ENCODE data around the gene CREBL2.
"Not testable (repeated sequence)": the region's sequence is repeated elsewhere in the genome, so short reads cannot be mapped to it uniquely, and the experiment has no call there.

Gene CREBL2

DNA sequence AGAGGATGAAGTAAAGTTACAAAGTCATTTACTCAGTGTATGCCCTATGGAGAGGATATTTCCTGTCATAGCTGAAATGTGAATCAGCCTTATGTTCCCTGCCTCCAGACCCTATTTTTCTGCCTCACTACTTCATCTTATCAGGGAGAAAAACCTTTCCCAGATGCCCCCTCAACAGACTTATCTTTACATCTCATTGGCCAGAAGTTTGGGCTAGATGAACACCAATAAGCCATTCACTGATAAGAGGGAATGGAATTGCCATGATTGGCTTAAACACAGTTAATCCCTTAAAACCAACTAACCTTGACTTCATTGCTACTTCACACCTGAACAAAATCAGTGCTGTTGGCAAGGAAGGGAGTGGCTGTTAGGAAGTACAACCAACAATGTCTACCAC, 40.1 kb downstream of the CREBL2 start:
- H3K9me3 ChIP-seq (ENCODE audit: low read length) = peaks cover 19% of the 10 kb centered on the region
- no peaks in the 10 kb centered on the region for H4K20me1 ChIP-seq (ENCODE audit: insufficient read depth, low read length)
- no peak for TF ChIP-seq EZH2 (IDR thresholded peaks at IDR 0.05; ENCODE audit: borderline replicate concordance, low read length)
- TF ChIP-seq CTCF (IDR thresholded peaks at IDR 0.05; ENCODE audit: low read length) = no peak

GRCh38 chr12:12652704-12653103, 41.0 kb downstream of the CREBL2 start:
- H3K36me3 ChIP-seq (ENCODE audit: insufficient read depth, low read length); H3K9me2 ChIP-seq (ENCODE audit: low read depth, low read length); H2AFZ ChIP-seq (ENCODE audit: low read length); H3K4me2 ChIP-seq (ENCODE audit: low read length); H3K79me2 ChIP-seq (ENCODE audit: insufficient read depth, low read length); H3K4me3 ChIP-seq (ENCODE audit: low read depth, low read length, poor library complexity, severe bottlenecking); H4K20me1 ChIP-seq (ENCODE audit: insufficient read depth, low read length); H3K27me3 ChIP-seq (ENCODE audit: insufficient read depth, low read length); H3F3A ChIP-seq (ENCODE audit: insufficient read depth, low read length); H3K9ac ChIP-seq (ENCODE audit: low read length); H3K27ac ChIP-seq (ENCODE audit: low read depth, low read length, poor library complexity, severe bottlenecking): not testable (repeated sequence)
- Histone ChIP-seq H3K9me3 (ENCODE audit: low read length) (peaks cover 19% of the 10 kb centered on the region), H3K4me1 (ENCODE audit: insufficient read depth, low read length, severe bottlenecking) (peaks cover 12% of the 10 kb centered on the region)

More for the DNA sequence above, 40.1 kb downstream of the CREBL2 start:
- no peaks in the 10 kb centered on the region for H3K79me2 ChIP-seq (ENCODE audit: insufficient read depth, low read length)
- H3K9me2 ChIP-seq (ENCODE audit: low read depth, low read length) = no peaks in the 10 kb centered on the region
- H3K4me3 ChIP-seq (ENCODE audit: low read depth, low read length, poor library complexity, severe bottlenecking) = no peak overlapping the region
- no peak overlapping the region for H3K4me2 ChIP-seq (ENCODE audit: low read length)
- H3F3A ChIP-seq (ENCODE audit: insufficient read depth, low read length) = no peaks in the 10 kb centered on the region
- no peaks in the 10 kb centered on the region for H3K36me3 ChIP-seq (ENCODE audit: insufficient read depth, low read length)
- no peak overlapping the region for H3K27ac ChIP-seq (ENCODE audit: low read depth, low read length, poor library complexity, severe bottlenecking)
- H2AFZ ChIP-seq (ENCODE audit: low read length) = no peak overlapping the region
- no peak overlapping the region for H3K9ac ChIP-seq (ENCODE audit: low read length)
- peaks cover 12% of the 10 kb centered on the region for H3K4me1 ChIP-seq (ENCODE audit: insufficient read depth, low read length, severe bottlenecking)
- no peaks in the 10 kb centered on the region for H3K27me3 ChIP-seq (ENCODE audit: insufficient read depth, low read length)

- no peaks in the 10 kb centered on the region for H3K36me3 ChIP-seq (ENCODE audit: insufficient read depth, low read length)
- H4K20me1 ChIP-seq (ENCODE audit: insufficient read depth, low read length) = no peaks in the 10 kb centered on the region
- no peak overlapping the region for H3K4me3 ChIP-seq (ENCODE audit: low read depth, low read length, poor library complexity, severe bottlenecking)
- H3K4me1 ChIP-seq (ENCODE audit: insufficient read depth, low read length, severe bottlenecking) = peaks cover 12% of the 10 kb centered on the region
- no peaks in the 10 kb centered on the region for H3K79me2 ChIP-seq (ENCODE audit: insufficient read depth, low read length)
- TF ChIP-seq EZH2 (IDR thresholded peaks at IDR 0.05; ENCODE audit: borderline replicate concordance, low read length) (no peak), CTCF (IDR thresholded peaks at IDR 0.05; ENCODE audit: low read length) (no peak)
- H3F3A ChIP-seq (ENCODE audit: insufficient read depth, low read length) = no peaks in the 10 kb centered on the region
- H3K9me2 ChIP-seq (ENCODE audit: low read depth, low read length) = no peaks in the 10 kb centered on the region
- H3K27me3 ChIP-seq (ENCODE audit: insufficient read depth, low read length) = no peaks in the 10 kb centered on the region
- no peak overlapping the region for H3K4me2 ChIP-seq (ENCODE audit: low read length)
- H2AFZ ChIP-seq (ENCODE audit: low read length) = no peak overlapping the region
- no peak overlapping the region for H3K9ac ChIP-seq (ENCODE audit: low read length)
- no peak overlapping the region for H3K27ac ChIP-seq (ENCODE audit: low read depth, low read length, poor library complexity, severe bottlenecking)
- peaks cover 10% of the 10 kb centered on the region for H3K9me3 ChIP-seq (ENCODE audit: low read length)
These were observed 42.2 kb downstream of the CREBL2 start for GRCh38 chr12:12653922-12654321.

- H3K27me3 ChIP-seq (ENCODE audit: insufficient read depth, low read length) = no peaks in the 10 kb centered on the region
- H3K79me2 ChIP-seq (ENCODE audit: insufficient read depth, low read length) = no peaks in the 10 kb centered on the region
- no peaks in the 10 kb centered on the region for H4K20me1 ChIP-seq (ENCODE audit: insufficient read depth, low read length)
- H3F3A ChIP-seq (ENCODE audit: insufficient read depth, low read length) = no peaks in the 10 kb centered on the region
- no peak overlapping the region for H3K9ac ChIP-seq (ENCODE audit: low read length)
- no peaks in the 10 kb centered on the region for H3K9me2 ChIP-seq (ENCODE audit: low read depth, low read length)
- H2AFZ ChIP-seq (ENCODE audit: low read length) = no peak overlapping the region
- H3K4me2 ChIP-seq (ENCODE audit: low read length) = no peak overlapping the region
- H3K4me3 ChIP-seq (ENCODE audit: low read depth, low read length, poor library complexity, severe bottlenecking) = no peak overlapping the region
- H3K36me3 ChIP-seq (ENCODE audit: insufficient read depth, low read length) = no peaks in the 10 kb centered on the region
- peaks cover 7% of the 10 kb centered on the region; the same call in 1 of the 2 replicates for H3K9me3 ChIP-seq (ENCODE audit: low read length)
- TF ChIP-seq CTCF (IDR thresholded peaks at IDR 0.05; ENCODE audit: low read length) = no peak
- TF ChIP-seq EZH2 (IDR thresholded peaks at IDR 0.05; ENCODE audit: borderline replicate concordance, low read length) = no peak
- peaks cover 13% of the 10 kb centered on the region for H3K4me1 ChIP-seq (ENCODE audit: insufficient read depth, low read length, severe bottlenecking)
- H3K27ac ChIP-seq (ENCODE audit: low read depth, low read length, poor library complexity, severe bottlenecking) = no peak overlapping the region
These were observed 43.2 kb downstream of the CREBL2 start for GRCh38 chr12:12654691-12655460.

All from OCI-LY1 (cell line).